HEK293T (cell line): ENCODE data around the gene RLF.

ENCODE experiments used
- CTCF ChIA-PET: fragments of 350-600 bp; formaldehyde crosslinking; extraction: SDS; loops from one replicate; lab custom pipeline; 2021; ENCODE audit warnings: antibody characterized with exemption, inconsistent platforms; lab: Yijun Ruan, JAX
- POLR2A ChIA-PET: fragments of 350-600 bp; formaldehyde crosslinking; extraction: SDS; loops from one replicate; lab custom pipeline; 2020; ENCODE audit warnings: antibody characterized with exemption, inconsistent platforms; lab: Yijun Ruan, JAX
- DNase-seq: peaks from one replicate; pipeline ENCODE4 v3.0.0; 2012; ENCODE audit warnings: mixed read lengths; ENCODE audit errors: extremely low spot score
- ARNT ChIP-seq: fragments of 450-650 bp; IDR thresholded peaks from 2 replicates; pipeline ENCODE4 v1.6.1; 2017; ENCODE audit warnings: mild to moderate bottlenecking
- BHLHE40 ChIP-seq: fragments of 450-650 bp; IDR thresholded peaks from 2 replicates; pipeline ENCODE4 v1.6.1; 2016; ENCODE audit warnings: mild to moderate bottlenecking, moderate library complexity, borderline replicate concordance
- CTBP1 ChIP-seq: fragments of 450-650 bp; IDR thresholded peaks from 2 replicates; pipeline ENCODE4 v1.6.1; 2016; ENCODE audit warnings: borderline replicate concordance
- ELF4 ChIP-seq: fragments of 450-650 bp; IDR thresholded peaks from 2 replicates; pipeline ENCODE4 v1.6.1; 2017; ENCODE audit warnings: antibody characterized with exemption
- FOXA1 ChIP-seq: fragments of 450-650 bp; IDR thresholded peaks from 2 replicates; pipeline ENCODE4 v1.6.1; 2016; ENCODE audit warnings: mild to moderate bottlenecking
- FOXK2 ChIP-seq: fragments of 450-650 bp; IDR thresholded peaks from 2 replicates; pipeline ENCODE4 v1.6.1; 2016; ENCODE audit warnings: mild to moderate bottlenecking
- FOXM1 ChIP-seq: fragments of 450-650 bp; IDR thresholded peaks from 2 replicates; pipeline ENCODE4 v1.6.1; 2017; ENCODE audit warnings: mild to moderate bottlenecking, borderline replicate concordance
- HDGF ChIP-seq: fragments of 450-650 bp; IDR thresholded peaks from 2 replicates; pipeline ENCODE4 v1.6.1; 2017; ENCODE audit warnings: antibody characterized with exemption, borderline replicate concordance
- L3MBTL2 ChIP-seq: fragments of 450-650 bp; conservative IDR thresholded peaks from 2 replicates; pipeline ENCODE4 v1.6.1; 2016; ENCODE audit warnings: mild to moderate bottlenecking
- LEF1 ChIP-seq: fragments of 450-650 bp; IDR thresholded peaks from 2 replicates; pipeline ENCODE4 v1.6.1; 2017; ENCODE audit warnings: mild to moderate bottlenecking, borderline replicate concordance
- NFRKB ChIP-seq: fragments of 450-650 bp; IDR thresholded peaks from 2 replicates; pipeline ENCODE4 v1.6.1; 2016; ENCODE audit warnings: mild to moderate bottlenecking, moderate library complexity
- PKNOX1 ChIP-seq: fragments of 450-650 bp; IDR thresholded peaks from 2 replicates; pipeline ENCODE4 v1.6.1; 2016
- SP1 ChIP-seq: fragments of 450-650 bp; IDR thresholded peaks from 2 replicates; pipeline ENCODE4 v1.6.1; 2017
- SUZ12 ChIP-seq: fragments of 450-650 bp; IDR thresholded peaks from 2 replicates; pipeline ENCODE4 v1.6.1; 2016; ENCODE audit warnings: mild to moderate bottlenecking
- TARDBP ChIP-seq: fragments of 450-650 bp; IDR thresholded peaks from 2 replicates; pipeline ENCODE4 v1.6.1; 2016
- ZNF384 ChIP-seq: fragments of 450-650 bp; IDR thresholded peaks from 2 replicates; pipeline ENCODE4 v1.6.1; 2016

RLF gene

GRCh38 chr1:40132383-40133311 lies 28.5 kb upstream of the RLF start:
- TF ChIP-seq FOXK2 (no peak), FOXM1 (no peak), SP1 (no peak), ZNF384 (no peak), PKNOX1 (no peak), CTBP1 (no peak), ARNT (no peak), ELF4 (no peak), SUZ12 (no peak), LEF1 (no peak), FOXA1 (no peak), NFRKB (no peak), BHLHE40 (no peak), TARDBP (no peak)
- ChIA-PET CTCF (interaction anchor here (1.0 kb wide), 1 partner anchor 21 kb away, joined by 4 read pairs; no protein-coding TSS in a partner anchor), POLR2A (no interaction called here)
- no peak for DNase-seq

DNA sequence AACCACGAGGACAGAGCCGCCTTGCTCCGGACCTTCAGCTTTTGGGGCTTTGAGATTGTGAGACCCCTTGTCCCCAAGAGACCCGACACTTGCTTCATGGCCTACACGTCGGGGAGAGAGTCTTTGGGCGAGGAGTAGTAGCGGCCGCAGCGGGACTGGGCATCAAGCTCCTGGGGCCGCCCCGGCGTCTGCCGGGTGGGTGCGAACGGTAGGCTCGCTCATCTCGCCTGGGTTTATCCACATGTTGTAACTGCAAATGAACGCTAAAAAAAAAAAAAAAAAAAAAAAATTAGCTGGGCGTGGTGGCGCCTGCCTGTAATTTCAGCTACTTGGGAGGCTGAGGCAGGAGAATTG lies 27.9 kb upstream of the RLF start:
- ChIA-PET POLR2A (no interaction called here), CTCF (interaction anchor here (1.0 kb wide), 1 partner anchor 20 kb away, joined by 4 read pairs; no protein-coding TSS in a partner anchor)
- no peak for DNase-seq
- TF ChIP-seq HDGF: no peak
- TF ChIP-seq NFRKB: no peak
- no peak for TF ChIP-seq CTBP1
- TF ChIP-seq L3MBTL2: no peak
- no peak for TF ChIP-seq FOXA1
- TF ChIP-seq LEF1: no peak
- no peak for TF ChIP-seq SUZ12
- TF ChIP-seq PKNOX1: no peak
- TF ChIP-seq ZNF384: no peak
- TF ChIP-seq ELF4: no peak
- no peak for TF ChIP-seq ARNT
- no peak for TF ChIP-seq TARDBP
- no peak for TF ChIP-seq FOXM1

DNA sequence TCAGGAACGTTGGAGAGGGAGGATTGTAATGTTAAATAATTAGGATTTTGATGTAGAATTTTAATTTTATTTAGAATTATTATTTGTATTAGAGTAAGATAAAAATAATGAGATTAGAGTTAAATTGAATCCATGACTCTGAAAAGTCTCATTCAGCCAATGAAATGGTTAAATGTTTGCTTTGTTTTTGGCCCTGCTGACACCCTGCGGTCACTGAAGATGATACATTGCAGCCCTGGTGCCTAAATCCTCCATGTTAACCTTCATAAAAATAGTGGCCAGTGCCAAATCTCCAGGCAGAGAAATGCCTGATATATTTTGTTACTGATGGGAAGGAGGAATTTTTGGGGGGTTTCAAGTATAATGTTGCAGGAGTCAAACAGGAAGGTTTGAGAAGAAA lies 27.3 kb upstream of the RLF start:
- TF ChIP-seq CTBP1 (no peak), TARDBP (no peak), PKNOX1 (no peak), SP1 (no peak), ZNF384 (no peak), ELF4 (no peak), LEF1 (no peak), FOXK2 (no peak), NFRKB (no peak)
- POLR2A ChIA-PET: no interaction called here
- DNase-seq: no peak
- CTCF ChIA-PET: interaction anchor here (1.0 to 2.1 kb wide), 2 partner anchors 10 to 20 kb away, joined by 4 to 8 read pairs; no protein-coding TSS in a partner anchor

DNA sequence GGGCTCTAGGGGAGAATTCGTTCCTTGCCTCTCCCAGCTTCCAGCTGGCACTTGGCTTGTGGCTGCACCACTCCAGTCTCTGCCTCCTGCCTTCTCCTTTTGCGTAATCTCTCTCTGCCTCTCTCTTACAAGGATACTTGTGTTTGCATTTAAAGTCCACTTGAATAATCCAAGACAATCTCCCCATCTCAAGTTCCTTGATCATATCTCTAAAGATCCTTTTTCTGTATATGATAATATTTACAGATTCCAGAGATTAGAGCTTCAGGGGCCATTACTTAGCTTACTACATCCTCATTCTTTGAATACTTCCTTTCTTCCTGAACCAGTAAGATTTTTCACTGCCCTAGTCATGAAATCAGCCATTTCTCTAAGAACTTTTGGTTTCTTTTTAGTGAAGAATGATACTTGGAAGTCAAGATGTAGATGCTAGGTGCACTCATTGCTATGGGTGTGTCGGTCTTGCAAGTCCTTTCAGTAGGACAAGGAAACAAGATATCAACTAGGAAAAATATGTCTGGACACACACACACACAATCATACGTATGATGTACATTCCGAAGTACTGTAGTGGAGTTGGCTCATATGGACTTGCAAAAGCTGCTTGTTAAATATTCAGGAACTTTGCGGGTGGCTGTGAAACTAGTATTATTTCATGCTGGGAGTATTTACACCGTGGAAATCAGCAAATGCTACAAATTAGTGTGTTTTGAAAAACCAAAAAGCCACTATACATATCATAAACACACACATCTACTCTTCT lies 20.8 kb upstream of the RLF start:
- TF ChIP-seq BHLHE40 (no peak), ARNT (no peak), SP1 (no peak), LEF1 (no peak), ZNF384 (no peak), FOXM1 (no peak), CTBP1 (no peak)
- ChIA-PET POLR2A (no interaction called here), CTCF (interaction anchor here (0.6 to 1.7 kb wide), 3 partner anchors 12 to 198 kb away, joined by 4 to 5 read pairs (median 4); no protein-coding TSS in a partner anchor)
- DNase-seq: no peak

DNA sequence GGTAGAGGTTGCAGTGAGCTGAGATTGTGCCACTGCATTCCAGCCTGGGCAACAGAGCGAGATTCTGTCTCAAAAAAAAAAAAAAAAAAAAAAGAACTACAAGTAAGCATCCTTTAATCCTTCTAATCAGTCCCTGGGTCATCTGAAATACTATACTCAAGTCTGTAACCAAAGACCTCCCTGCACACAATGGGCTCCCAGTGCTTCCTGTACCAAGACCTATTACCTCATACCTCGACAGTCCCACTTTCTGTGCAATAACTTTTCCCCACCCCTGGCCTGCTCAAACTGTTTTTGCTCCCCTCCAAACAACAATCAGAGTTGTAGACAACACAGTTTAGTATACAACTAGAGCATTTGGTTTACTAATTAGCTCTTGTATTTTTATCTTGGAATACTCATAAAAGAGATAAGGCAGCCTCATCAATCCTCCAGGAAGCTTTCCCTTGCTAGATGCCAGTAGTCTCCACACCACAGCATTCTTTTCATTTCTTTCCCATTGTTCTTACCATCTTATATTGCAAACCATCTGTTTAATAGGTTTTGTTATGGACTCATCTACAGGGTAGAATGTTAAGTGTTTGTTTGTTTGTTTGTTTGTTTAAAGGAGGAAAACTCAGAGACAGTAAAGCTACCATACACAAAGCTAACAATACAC lies 19.2 kb upstream of the RLF start:
- CTCF ChIA-PET: interaction anchor here (0.8 to 1.7 kb wide), 2 partner anchors 56 to 197 kb away, joined by 4 read pairs; no protein-coding TSS in a partner anchor
- DNase-seq: no peak
- POLR2A ChIA-PET: interaction anchor here (0.6 kb wide), 1 partner anchor 132 kb away, joined by 3 read pairs; no protein-coding TSS in a partner anchor
- no peak for TF ChIP-seq L3MBTL2
- no peak for TF ChIP-seq TARDBP
- TF ChIP-seq SUZ12: no peak
- no peak for TF ChIP-seq ZNF384
- TF ChIP-seq SP1: no peak
- TF ChIP-seq NFRKB: no peak
- TF ChIP-seq CTBP1: no peak
- TF ChIP-seq FOXK2: no peak
- TF ChIP-seq FOXM1: no peak
- no peak for TF ChIP-seq ELF4
- TF ChIP-seq BHLHE40: no peak
- no peak for TF ChIP-seq LEF1
- TF ChIP-seq FOXA1: no peak
- TF ChIP-seq PKNOX1: no peak
- no peak for TF ChIP-seq ARNT
- no peak for TF ChIP-seq HDGF
